CD4-positive, alpha-beta T cell treated with Interleukin-15 for 1 hour (primary cell): Measurements from ENCODE around the gene DHRSX.
"Not testable (repeated sequence)": the region's sequence is repeated elsewhere in the genome, so short reads cannot be mapped to it uniquely, and the experiment has no call there.

Experiments
- DNase-seq: peaks from one replicate; pipeline ENCODE4 v3.0.0-alpha.2; 2020

DHRSX gene

DNA sequence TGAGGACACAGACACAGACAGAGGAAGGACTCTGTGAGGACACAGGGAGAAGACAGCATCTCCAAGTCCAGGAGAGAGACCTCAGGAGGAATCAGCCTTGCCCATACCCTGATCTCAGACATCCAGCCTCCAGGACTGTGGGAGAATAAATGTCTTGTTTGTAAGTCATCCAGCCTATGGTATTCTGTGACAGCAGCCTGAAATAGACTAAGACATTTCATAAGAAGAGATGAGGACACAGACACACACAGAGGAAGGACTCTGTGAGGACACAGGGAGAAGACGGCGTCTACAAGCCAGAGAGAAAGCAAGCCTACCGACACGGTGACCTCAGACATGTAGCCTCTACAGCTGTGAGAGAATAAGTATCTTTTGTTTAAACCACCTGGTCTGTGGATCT is 112.1 kb downstream of the DHRSX start:
- DNase-seq: no peak

DNA sequence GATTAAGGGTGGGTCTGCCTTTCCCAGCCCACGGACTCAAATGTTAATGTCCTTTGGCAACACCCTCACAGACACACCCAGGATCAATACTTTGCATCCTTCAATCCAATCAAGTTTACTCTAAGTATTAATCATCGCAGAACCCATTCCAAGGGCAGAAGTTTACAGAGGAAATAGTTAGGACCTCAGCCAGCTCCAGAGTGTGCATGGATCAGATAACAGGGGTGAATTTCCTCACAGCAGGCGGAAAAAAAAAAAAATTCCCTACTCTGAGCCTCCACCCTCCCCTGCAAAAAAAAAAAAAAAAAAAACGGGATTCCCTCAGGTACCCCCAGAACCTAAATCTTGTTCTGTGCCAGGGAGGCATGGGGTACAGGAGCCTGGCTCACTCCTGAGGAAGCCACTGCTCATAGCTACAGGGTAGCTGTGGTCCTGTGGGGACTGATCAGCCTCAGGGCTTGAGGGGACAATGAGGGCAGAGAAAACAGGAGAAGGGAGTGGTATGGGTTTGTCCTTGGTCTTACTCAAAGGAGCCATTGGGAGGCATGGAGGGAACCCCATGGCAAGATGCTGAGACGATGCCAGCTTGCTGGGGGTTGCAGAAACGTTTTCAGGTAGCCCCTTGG is 113.0 kb downstream of the DHRSX start:
- DNase-seq: no peak

DNA sequence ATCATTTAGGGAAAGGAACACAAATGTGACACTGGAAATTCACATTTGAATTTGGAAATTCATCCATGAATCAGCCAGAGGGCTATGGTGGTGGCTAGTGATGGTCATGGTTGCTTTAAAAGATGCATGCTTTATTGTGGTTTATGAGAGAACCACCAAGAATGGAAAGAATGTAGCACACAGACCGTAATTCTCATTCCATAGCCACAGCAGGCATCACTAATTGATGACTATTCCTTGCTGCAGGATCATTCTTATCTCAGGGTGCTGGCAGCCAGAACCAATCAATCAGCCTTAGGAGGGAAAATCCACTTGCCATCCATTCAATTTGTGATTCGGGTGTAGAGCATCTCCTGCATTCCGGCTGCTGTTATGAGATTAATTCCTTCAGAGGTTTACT is 115.6 kb downstream of the DHRSX start:
- DNase-seq: no peak

DNA sequence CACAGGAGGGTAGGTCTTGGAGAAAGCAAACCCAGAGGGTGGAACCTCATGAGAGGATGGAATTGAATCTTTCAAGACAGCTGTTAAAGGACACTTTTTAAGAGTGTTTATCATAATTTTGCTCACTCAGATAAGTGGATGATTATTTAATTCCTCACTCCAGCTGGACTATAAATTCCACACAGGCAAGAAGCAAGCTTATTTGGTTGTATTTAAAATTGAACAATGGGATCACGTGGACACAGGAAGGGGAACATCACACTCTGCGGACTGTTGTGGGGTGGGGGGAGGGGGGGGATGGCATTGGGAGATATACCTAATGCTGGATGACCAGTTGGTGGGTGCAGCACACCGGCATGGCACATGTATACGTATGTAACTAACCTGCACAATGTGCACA is 116.3 kb downstream of the DHRSX start:
- DNase-seq: no peak

DNA sequence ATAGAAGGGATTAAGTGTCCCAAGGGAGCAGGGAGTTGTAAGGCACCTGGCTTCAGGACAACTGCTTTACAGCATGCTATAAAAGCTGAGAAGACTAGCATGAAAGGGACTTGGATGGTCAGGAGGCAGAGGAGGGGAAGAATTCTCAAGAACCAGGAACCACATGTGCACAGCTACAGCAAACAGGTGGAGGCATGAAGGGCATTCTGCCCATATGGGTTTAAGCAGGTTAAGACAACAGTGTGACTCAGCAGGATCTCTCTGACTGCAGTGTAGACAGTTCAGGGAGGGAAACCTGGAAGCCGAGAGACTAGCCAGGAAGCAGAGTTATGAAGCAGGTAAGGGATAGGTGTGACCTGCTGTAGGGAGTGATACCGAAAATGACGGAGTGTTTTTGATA is 117.0 kb downstream of the DHRSX start:
- DNase-seq: no peak

- DNase-seq: no peak
Measured at GRCh38 chrX:2383144-2383543, 117.6 kb downstream of the DHRSX start.

DNA sequence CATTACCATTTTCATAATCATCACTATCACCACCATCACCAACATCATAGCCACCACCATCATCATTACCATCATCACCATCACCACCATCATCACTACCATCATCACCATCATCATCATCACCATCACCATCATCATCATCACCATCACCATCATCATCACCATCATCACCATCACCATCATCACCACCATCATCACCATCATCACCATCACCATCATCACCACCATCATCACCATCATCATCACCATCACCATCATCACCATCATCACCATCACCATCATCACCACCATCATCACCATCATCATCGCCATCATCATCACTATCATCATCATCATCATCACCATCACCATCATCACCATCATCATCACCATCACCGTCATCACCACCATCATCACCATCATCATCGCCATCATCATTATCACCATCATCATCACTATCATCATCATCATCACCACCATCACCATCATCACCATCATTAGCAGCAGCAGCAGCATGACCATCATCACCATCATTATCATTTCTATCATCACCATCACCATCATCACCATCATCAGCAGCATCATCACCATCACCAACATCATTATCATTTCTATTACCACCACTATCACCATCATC is 118.2 kb downstream of the DHRSX start:
- DNase-seq: not testable (repeated sequence)

- DNase-seq: no peak
Measured at GRCh38 chrX:2376166-2376565, 124.6 kb downstream of the DHRSX start.

GRCh38 chrX:2374086-2374485 is 126.7 kb downstream of the DHRSX start:
- no peak for DNase-seq

- DNase-seq: no peak
Measured at GRCh38 chrX:2373615-2374014, 127.2 kb downstream of the DHRSX start.

GRCh38 chrX:2371026-2371711 is 129.6 kb downstream of the DHRSX start:
- DNase-seq: no peak

GRCh38 chrX:2370456-2370855 is 130.3 kb downstream of the DHRSX start:
- no peak for DNase-seq

DNA sequence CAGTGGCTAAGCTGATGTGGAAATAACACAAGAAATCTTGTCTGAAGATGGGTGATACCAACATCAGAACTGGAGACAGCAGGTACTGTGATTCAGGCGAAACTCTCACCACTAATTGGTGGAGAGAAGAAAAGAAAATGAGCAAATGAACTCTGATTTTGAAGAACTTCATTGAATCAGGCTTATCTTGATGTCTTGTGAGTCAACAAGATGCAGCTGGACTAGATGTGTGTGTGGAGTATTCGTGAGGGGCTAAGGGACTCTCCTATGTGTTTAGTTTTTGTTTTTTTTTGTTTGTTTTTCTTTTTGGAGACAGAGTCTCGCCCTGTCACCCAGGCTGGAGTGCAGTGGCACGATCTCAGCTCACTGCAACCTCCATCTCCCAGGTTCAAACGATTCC is 131.6 kb downstream of the DHRSX start:
- DNase-seq: no peak

DNA sequence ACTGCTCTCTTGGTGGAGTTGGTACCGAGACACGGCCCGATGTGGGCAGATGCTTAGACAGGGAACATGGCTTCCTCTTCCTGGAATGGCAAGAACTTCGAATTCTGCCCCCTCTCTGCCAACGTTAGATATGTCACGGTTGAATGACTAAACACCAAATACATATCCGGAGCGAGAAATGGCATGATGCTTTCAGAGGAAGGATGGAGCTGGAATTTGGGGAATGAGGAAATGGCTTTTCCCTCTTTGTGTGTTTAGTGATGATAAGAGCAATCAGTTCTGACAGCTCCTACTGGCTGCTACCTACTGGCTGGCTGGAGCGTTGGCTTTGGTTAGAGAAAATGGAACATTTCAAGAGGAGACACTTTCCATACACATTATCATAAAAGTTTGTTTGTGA is 140.0 kb downstream of the DHRSX start:
- DNase-seq: no peak

- DNase-seq: not testable (repeated sequence)
Measured at GRCh38 chrX:2359522-2359921, 141.3 kb downstream of the DHRSX start.

DNA sequence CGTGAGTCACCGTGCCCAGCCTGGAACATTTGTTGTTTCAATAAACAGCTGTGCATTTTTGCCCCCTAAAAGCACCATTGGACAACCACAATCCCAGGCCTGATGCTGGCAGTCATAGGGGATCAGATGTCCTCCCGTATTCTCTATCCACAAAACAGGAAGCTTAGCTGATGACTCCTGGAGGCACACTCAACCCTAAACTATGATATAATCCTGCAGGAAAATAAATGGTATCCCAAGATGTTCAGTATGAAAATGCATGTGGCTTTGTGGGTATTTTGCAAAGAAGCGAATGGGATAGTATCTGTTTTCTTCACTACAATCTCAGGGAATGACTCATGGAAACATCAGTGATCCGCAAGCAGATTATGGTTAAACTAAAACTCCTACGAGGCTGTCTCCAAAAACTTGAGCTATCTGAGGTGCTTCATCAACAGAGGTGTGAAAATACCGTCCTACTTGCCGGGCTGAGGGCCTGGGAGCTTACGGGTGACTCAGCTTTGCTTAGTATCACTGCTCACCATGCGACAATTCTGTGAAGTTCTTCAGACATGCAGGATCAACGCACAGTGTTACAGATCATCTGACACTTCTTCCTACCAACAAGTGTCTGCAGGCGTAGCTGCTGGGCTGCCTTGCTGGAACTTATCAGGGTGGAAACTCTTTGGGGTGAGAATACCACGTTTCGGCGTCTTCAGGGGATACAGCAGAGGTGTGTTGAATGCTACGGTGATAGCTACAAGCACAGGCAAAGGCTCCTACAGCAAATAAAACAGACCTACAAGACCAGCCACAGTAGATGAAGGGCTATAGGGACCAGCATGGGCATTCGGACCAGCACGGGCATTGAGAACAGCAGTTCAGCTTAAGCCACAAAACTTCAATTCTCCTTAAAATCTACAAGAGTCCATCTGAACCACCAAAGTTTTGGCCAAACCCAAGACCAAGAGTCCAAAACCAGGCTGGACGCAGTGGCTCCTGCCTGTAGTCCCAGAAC is 148.5 kb downstream of the DHRSX start:
- DNase-seq: no peak

DNA sequence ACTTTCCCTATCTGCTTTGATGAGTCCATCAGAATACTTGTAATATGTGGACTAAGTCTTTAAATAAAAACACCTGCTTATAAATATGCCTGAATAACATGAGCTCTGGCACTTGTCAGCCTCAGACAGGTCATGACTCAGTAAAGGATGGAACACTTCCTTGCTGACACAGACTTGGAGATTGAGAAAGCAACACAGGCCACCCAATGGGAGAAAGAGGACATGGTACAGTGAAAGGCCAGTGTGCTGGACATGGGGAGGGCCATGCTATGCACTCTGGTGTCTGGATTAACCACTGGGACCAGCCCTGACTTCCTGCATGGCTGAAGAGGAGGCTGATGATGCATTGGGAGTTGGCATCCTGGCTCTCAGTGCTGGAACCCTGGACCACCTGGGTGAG is 149.5 kb downstream of the DHRSX start:
- no peak for DNase-seq

GRCh38 chrX:2350703-2351102 is 150.1 kb downstream of the DHRSX start:
- not testable (repeated sequence) for DNase-seq

DNA sequence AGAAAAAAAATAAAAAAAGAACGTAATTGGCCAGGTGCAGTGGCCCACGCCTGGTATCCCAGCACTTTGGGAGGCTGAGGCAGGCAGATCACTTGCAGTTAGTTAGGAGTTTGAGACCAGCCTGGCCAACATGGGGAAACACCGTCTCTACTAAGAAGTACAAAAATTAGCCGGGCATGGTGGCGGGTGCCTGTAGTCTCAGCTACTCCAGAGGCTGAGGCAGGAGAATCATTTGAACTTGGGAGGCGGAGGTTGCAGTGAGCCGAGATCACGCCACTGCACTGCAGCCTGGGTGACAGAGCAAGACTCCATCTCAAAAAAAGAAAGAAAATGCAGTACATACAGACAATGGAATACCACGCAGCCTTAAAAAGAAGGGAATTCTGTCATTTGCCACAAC is 150.7 kb downstream of the DHRSX start:
- DNase-seq: not testable (repeated sequence)

DNA sequence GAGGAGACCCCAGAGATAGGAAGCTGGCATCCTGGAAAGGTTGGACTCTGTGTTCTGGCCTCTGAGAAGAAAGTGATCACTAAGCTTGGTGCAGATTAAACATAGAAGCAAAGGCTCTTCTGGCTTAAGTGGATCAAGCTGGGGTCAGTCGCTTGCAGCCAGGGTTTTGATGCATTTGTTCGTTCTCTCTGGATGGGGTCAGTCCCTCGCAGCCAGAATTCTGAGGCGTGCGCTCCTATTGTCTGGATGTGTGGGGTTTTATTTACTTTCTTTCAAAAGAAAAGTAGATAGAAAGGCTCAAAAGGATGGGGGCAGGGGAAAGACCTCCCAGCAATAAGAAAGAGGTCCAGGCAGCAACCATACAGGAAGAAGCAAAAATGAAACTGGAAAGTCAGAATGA is 152.6 kb downstream of the DHRSX start:
- no peak for DNase-seq

GRCh38 chrX:2346158-2346557 is 154.6 kb downstream of the DHRSX start:
- no peak for DNase-seq

DNA sequence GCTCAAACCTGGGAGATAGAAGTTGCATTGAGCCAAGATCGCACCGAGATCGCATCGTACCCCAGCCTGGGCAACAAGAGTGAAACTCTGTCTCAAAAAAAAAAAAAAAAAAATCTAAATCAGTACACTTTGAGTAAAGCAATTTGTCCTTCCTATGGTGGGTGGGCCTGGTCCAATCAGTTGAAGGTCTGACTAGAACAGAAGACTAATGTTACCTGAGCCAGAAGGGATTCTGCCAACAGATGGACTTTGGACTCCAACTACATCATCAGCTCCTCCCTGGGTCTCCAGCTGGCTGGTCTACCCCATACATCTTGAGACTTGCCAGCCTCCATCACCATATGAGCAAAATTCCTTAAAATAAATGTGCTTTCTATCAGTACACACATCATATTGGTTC is 155.2 kb downstream of the DHRSX start:
- DNase-seq: no peak

- no peak for DNase-seq
Measured at GRCh38 chrX:2343413-2343812, 157.4 kb downstream of the DHRSX start.
